Tibial nerve (tissue), 4 donors: ENCODE results near the gene ZKSCAN4.

Experiments used
- EP300 ChIP-seq, 2 donors: sonication (generic); formaldehyde crosslinking; IDR thresholded peaks; one replicate each; pipeline ENCODE4 v1.6.1; 2017; ENCODE audit warnings: antibody characterized with exemption in 2 of 2, mild to moderate bottlenecking in 1 of 2
- TF ChIP-seq, protein P1 (sequence below), 5 experiments: fragments of 200-600 bp in 3 of 5; fragments of 450-650 bp in 2 of 5; sonication (generic) in 3 of 5; IDR thresholded peaks; one replicate each; pipeline ENCODE4 v1.5.1; 2016 to 2019; ENCODE audit warnings: antibody characterized with exemption in 5 of 5, mild to moderate bottlenecking in 3 of 5, moderate library complexity in 2 of 5

DNA sequence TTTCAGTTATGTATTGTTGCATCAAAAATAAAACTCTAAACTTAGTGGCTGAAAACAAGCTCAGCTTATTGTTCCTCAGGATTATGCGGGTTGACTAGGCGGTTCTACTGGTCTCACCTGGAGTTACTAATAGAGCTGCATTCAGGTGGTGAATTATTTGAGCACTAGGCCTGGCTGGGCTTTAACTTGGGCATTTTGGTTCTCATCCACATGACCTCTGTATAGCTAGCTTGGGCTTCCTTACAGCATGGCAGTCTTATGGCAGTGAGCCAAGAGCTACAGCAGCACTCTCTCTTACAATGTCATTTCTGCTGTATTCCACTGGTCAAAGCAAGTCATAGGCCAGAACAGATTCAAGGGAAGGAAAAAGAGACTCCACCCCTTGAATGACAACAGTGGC is 30.9 kb upstream of the ZKSCAN4 start:
- TF ChIP-seq, protein P1, sequence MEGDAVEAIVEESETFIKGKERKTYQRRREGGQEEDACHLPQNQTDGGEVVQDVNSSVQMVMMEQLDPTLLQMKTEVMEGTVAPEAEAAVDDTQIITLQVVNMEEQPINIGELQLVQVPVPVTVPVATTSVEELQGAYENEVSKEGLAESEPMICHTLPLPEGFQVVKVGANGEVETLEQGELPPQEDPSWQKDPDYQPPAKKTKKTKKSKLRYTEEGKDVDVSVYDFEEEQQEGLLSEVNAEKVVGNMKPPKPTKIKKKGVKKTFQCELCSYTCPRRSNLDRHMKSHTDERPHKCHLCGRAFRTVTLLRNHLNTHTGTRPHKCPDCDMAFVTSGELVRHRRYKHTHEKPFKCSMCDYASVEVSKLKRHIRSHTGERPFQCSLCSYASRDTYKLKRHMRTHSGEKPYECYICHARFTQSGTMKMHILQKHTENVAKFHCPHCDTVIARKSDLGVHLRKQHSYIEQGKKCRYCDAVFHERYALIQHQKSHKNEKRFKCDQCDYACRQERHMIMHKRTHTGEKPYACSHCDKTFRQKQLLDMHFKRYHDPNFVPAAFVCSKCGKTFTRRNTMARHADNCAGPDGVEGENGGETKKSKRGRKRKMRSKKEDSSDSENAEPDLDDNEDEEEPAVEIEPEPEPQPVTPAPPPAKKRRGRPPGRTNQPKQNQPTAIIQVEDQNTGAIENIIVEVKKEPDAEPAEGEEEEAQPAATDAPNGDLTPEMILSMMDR (IDR thresholded peaks at IDR 0.05) = no peak
- no peak for TF ChIP-seq EP300 (IDR thresholded peaks at IDR 0.05)
